HG03280 (cell line): ENCODE results near the gene SSX2IP.
"Not testable (repeated sequence)": the region's sequence is repeated elsewhere in the genome, so short reads cannot be mapped to it uniquely, and the experiment has no call there.

ENCODE experiments used
- ATAC-seq: cut with Tn5 transposase; IDR thresholded peaks from one replicate; pipeline ENCODE4 v1.9.1; 2021; ENCODE audit warnings: mild to moderate bottlenecking, moderate library complexity; ENCODE audit not compliant: unreplicated experiment

Gene SSX2IP

GRCh38 chr1:84620720-84621313 lies 69.4 kb downstream of the SSX2IP start:
- peak; percentile 90 for ATAC-seq

- no peak for ATAC-seq
Measured at GRCh38 chr1:84619383-84620102, 70.7 kb downstream of the SSX2IP start.

- no peak for ATAC-seq
Measured at GRCh38 chr1:84617349-84617748, 72.9 kb downstream of the SSX2IP start.

- ATAC-seq, result no peak
Measured at GRCh38 chr1:84615790-84616189, 74.5 kb downstream of the SSX2IP start.

- ATAC-seq, result no peak
Measured at GRCh38 chr1:84613887-84614286, 76.4 kb downstream of the SSX2IP start.

GRCh38 chr1:84613026-84613425 lies 77.2 kb downstream of the SSX2IP start:
- ATAC-seq, result no peak

- no peak for ATAC-seq
Measured at GRCh38 chr1:84611796-84612195, 78.5 kb downstream of the SSX2IP start.

GRCh38 chr1:84611091-84611490 lies 79.2 kb downstream of the SSX2IP start:
- ATAC-seq, result no peak

GRCh38 chr1:84606977-84607376 lies 83.3 kb downstream of the SSX2IP start:
- ATAC-seq, result no peak

- no peak for ATAC-seq
Measured at GRCh38 chr1:84605157-84605556, 85.1 kb downstream of the SSX2IP start.

- no peak for ATAC-seq
Measured at GRCh38 chr1:84603941-84604830, 86.1 kb downstream of the SSX2IP start.

- no peak for ATAC-seq
Measured at GRCh38 chr1:84603223-84603622, 87.0 kb downstream of the SSX2IP start.

GRCh38 chr1:84600796-84601195 lies 89.5 kb downstream of the SSX2IP start:
- no peak for ATAC-seq

GRCh38 chr1:84598846-84599741 lies 91.2 kb downstream of the SSX2IP start:
- peak; percentile 68 for ATAC-seq

GRCh38 chr1:84598418-84598817 lies 91.8 kb downstream of the SSX2IP start:
- ATAC-seq, result no peak

GRCh38 chr1:84597011-84597410 lies 93.2 kb downstream of the SSX2IP start:
- no peak for ATAC-seq

- not testable (repeated sequence) for ATAC-seq
Measured at GRCh38 chr1:84594959-84595358, 95.3 kb downstream of the SSX2IP start.
